Upper lobe of right lung (tissue), 1 donor: ENCODE data around the gene ACSS1. TPM values are rescaled to one million over a fixed set of nuclear protein-coding genes. Genes with fewer than 3 reads are reported as not detected.

ENCODE experiments used
- ATAC-seq: fragments of 200-7000 bp; cut with Tn5 transposase; one replicate; pipeline ENCODE4 v1.9.1; 2020; ENCODE audit warnings: mild to moderate bottlenecking, moderate library complexity
- DNase-seq: peaks from one replicate; pipeline ENCODE4 v3.0.0-alpha.2; 2020
- H3K27ac ChIP-seq: fragments of 200-600 bp; one replicate; pipeline ENCODE4 v1.8.0; 2022
- H3K27me3 ChIP-seq: fragments of 200-600 bp; one replicate; pipeline ENCODE4 v1.8.0; 2022; ENCODE audit warnings: mild to moderate bottlenecking
- H3K36me3 ChIP-seq: fragments of 200-600 bp; one replicate; pipeline ENCODE4 v1.8.0; 2022
- H3K4me1 ChIP-seq: fragments of 200-600 bp; one replicate; pipeline ENCODE4 v1.8.0; 2022
- H3K4me3 ChIP-seq: fragments of 200-600 bp; one replicate; pipeline ENCODE4 v1.8.0; 2022; ENCODE audit warnings: mild to moderate bottlenecking
- H3K9me3 ChIP-seq: fragments of 200-600 bp; one replicate; pipeline ENCODE4 v1.8.0; 2022
- CTCF ChIP-seq: fragments of 200-600 bp; IDR thresholded peaks from one replicate; pipeline ENCODE4 v1.8.0; 2022; ENCODE audit warnings: antibody characterized with exemption
- intact Hi-C: fragments of 100-400 bp; cut with DNase I; formaldehyde crosslinking; loops from one replicate; pipeline ENCODE4 v1.11.0; 2022
- total RNA-seq: library from RNA; stranded (reverse); fragmentation: NEBNext Ultra II Directional; extraction: Animal tissue kit (Norgen Biotek cat#: 25700); gene quantifications from one replicate; pipeline ENCODE4 v1.2.1, GENCODE V29; 2021
- donor health status: DM: no; HTN: yes; CAD: no; lungs with severe emphysema.

The ACSS1 gene
- total RNA-seq, 1 donor from 2014 or later, result 37.2 TPM

- Histone ChIP-seq H3K9me3 (no peaks in the 10 kb centered on the region), H3K36me3 (peaks cover 68% of the 10 kb centered on the region), H3K4me1 (no peaks in the 10 kb centered on the region), H3K27ac (no peak overlapping the region), H3K4me3 (no peak overlapping the region), H3K27me3 (no peaks in the 10 kb centered on the region)
- intact Hi-C loops, result no loop called here
- ATAC-seq (peak; percentile 75), DNase-seq (peak; percentile 45)
- TF ChIP-seq CTCF, result no peak
Observed at GRCh38 chr20:24970754-24971153, 87.2 kb downstream of the ACSS1 start.

GRCh38 chr20:24970030-24970553 is 87.8 kb downstream of the ACSS1 start:
- Histone ChIP-seq H3K27me3 (no peaks in the 10 kb centered on the region), H3K4me1 (no peaks in the 10 kb centered on the region), H3K9me3 (no peaks in the 10 kb centered on the region), H3K36me3 (peaks cover 75% of the 10 kb centered on the region), H3K27ac (no peak overlapping the region), H3K4me3 (no peak overlapping the region)
- no peak for DNase-seq
- no peak for ATAC-seq
- intact Hi-C loops, result no loop called here
- TF ChIP-seq CTCF, result no peak

GRCh38 chr20:24969186-24970029 is 88.5 kb downstream of the ACSS1 start:
- peak; percentile 28 for DNase-seq

GRCh38 chr20:24968278-24968800 is 89.6 kb downstream of the ACSS1 start:
- Histone ChIP-seq H3K4me3 (no peak overlapping the region), H3K4me1 (no peaks in the 10 kb centered on the region), H3K9me3 (no peaks in the 10 kb centered on the region), H3K27ac (no peak overlapping the region), H3K36me3 (peaks cover 84% of the 10 kb centered on the region), H3K27me3 (no peaks in the 10 kb centered on the region)
- intact Hi-C loops, result no loop called here
- no peak for TF ChIP-seq CTCF
- DNase-seq, result no peak
- no peak for ATAC-seq

More at GRCh38 chr20:24969186-24970029, 88.5 kb downstream of the ACSS1 start:
- no peak overlapping the region for H3K4me3 ChIP-seq
- no peak for TF ChIP-seq CTCF
- peaks cover 80% of the 10 kb centered on the region for H3K36me3 ChIP-seq
- no peaks in the 10 kb centered on the region for H3K27me3 ChIP-seq
- no peaks in the 10 kb centered on the region for H3K9me3 ChIP-seq
- no peak for ATAC-seq
- no peak overlapping the region for H3K27ac ChIP-seq
- intact Hi-C loops, result no loop called here
- no peaks in the 10 kb centered on the region for H3K4me1 ChIP-seq

GRCh38 chr20:24966317-24967012 is 91.5 kb downstream of the ACSS1 start:
- TF ChIP-seq CTCF, result no peak
- Histone ChIP-seq H3K9me3 (no peaks in the 10 kb centered on the region), H3K4me1 (no peaks in the 10 kb centered on the region), H3K27me3 (no peaks in the 10 kb centered on the region), H3K36me3 (peaks cover 88% of the 10 kb centered on the region), H3K4me3 (no peak overlapping the region), H3K27ac (no peak overlapping the region)
- DNase-seq (no peak), ATAC-seq (no peak)
- intact Hi-C loops, result no loop called here
